ENCODE data around the gene SLC9A9.

DNA sequence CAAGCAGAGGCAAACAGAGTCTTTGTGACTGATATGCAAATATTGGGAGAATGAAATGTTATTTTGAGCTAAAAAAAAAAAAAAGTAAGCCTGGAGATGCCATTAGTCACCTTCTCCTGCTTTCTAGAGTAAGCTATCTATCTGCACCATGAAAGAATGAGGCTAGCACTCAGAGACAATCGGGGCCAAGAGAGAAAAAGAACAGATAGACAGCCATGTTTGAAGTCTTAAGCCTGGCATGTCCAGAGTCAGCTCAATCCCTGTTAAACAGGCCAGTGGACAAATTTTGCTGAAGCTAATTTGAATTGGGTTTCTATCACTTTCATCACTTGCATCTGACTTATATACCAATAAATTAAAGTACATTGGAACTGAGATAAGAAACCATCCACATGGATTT is 204.4 kb downstream of the SLC9A9 start:
- TF ChIP-seq, protein P1, sequence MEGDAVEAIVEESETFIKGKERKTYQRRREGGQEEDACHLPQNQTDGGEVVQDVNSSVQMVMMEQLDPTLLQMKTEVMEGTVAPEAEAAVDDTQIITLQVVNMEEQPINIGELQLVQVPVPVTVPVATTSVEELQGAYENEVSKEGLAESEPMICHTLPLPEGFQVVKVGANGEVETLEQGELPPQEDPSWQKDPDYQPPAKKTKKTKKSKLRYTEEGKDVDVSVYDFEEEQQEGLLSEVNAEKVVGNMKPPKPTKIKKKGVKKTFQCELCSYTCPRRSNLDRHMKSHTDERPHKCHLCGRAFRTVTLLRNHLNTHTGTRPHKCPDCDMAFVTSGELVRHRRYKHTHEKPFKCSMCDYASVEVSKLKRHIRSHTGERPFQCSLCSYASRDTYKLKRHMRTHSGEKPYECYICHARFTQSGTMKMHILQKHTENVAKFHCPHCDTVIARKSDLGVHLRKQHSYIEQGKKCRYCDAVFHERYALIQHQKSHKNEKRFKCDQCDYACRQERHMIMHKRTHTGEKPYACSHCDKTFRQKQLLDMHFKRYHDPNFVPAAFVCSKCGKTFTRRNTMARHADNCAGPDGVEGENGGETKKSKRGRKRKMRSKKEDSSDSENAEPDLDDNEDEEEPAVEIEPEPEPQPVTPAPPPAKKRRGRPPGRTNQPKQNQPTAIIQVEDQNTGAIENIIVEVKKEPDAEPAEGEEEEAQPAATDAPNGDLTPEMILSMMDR (IDR thresholded peaks at IDR 0.05): no peak
- no peak for TF ChIP-seq POLR2A (IDR thresholded peaks at IDR 0.05)

Data from uterus (tissue), 2 donors.